Hematopoietic multipotent progenitor cell treated with erythropoietin and hydrocortisone succinate and interleukin-3 and kit ligand, for 15 days (in vitro differentiated cells): ENCODE measurements around the gene GNAQ.
"Not testable (repeated sequence)": the region's sequence is repeated elsewhere in the genome, so short reads cannot be mapped to it uniquely, and the experiment has no call there.

Experiments
- DNase-seq: peaks from one replicate; pipeline ENCODE4 v3.0.0-alpha.2; 2015; ENCODE audit warnings: low spot score

GNAQ gene

GRCh38 chr9:77731008-77731698 is 300.5 kb downstream of the GNAQ start:
- no peak for DNase-seq

- no peak for DNase-seq
Observed at GRCh38 chr9:77729177-77729576, 302.4 kb downstream of the GNAQ start.

DNA sequence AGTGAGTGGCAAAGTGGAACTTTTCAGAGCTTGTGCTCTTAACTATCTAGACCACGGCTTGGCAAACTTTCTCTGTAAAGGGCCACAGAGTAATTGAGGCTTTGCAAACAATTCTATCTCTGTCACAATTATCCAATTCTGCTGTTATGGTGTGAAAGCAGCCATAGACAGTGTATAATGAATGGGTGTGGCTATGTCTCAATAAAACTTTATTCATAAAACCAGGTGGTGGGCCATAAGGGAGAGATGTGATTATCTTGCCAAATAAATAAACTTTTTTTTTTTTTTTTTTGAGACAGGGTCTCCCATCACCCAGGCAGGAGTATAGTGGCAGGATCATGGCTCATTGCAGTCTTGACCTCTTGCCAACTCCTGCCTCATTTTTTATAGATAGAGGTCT is 304.8 kb downstream of the GNAQ start:
- DNase-seq, result no peak

DNA sequence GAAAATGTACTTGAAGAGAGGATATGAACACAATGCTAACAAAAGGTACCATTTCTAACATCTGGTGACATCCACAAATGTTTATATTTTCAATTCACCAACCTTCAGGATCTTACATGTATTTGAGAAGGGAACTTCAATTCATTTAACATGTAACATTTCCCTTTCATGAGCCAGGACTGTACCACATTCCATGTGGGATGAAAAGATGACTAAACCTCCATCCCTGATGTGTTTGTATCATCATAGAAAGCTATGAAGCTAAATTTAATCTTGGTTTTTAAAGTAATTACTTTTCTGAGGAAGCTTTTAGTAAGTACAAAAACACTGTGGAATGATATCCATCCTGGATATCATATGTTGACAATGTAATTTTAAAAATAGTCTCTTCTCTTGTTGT is 305.3 kb downstream of the GNAQ start:
- DNase-seq, result no peak

DNA sequence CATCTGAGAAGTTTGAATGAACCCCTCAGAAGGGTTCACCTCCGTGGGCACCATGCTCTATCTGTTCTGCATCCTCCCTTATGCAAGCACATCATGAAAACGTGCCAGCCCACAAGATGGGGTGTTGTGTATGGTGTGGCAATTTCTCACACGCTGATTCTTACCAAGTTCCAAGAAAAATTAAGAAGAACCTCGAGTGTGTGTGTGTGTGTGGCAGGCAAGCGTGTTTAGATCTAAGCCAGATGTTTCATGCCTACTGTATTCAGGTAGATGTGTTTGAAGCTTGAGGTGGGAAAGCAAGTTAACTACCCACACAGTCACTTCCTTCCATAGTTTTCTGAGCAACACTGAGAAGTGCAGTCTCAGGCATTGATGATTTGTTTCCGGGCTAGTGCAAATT is 305.8 kb downstream of the GNAQ start:
- DNase-seq, result no peak

- no peak for DNase-seq
Observed at GRCh38 chr9:77725046-77725694, 306.4 kb downstream of the GNAQ start.

- not testable (repeated sequence) for DNase-seq
Observed at GRCh38 chr9:77721156-77721555, 310.5 kb downstream of the GNAQ start.

GRCh38 chr9:77719321-77719720 is 312.3 kb downstream of the GNAQ start:
- no peak for DNase-seq

DNA sequence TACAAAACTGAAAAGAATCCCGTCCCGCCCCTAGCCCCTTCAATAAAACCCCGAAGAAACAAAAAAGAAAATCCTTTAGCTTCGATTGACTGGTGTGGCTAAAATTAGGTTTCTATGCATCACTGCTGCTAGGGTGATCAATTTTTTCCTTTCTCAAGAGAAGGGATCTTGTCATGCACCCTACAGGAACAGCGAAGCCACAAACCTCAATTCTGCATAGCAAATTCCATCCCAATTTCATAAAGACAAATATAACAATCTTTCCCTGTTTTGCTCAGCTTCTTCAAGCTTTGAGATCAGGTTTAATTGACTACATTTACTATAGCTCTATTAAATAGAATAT is 313.3 kb downstream of the GNAQ start:
- not testable (repeated sequence) for DNase-seq

DNA sequence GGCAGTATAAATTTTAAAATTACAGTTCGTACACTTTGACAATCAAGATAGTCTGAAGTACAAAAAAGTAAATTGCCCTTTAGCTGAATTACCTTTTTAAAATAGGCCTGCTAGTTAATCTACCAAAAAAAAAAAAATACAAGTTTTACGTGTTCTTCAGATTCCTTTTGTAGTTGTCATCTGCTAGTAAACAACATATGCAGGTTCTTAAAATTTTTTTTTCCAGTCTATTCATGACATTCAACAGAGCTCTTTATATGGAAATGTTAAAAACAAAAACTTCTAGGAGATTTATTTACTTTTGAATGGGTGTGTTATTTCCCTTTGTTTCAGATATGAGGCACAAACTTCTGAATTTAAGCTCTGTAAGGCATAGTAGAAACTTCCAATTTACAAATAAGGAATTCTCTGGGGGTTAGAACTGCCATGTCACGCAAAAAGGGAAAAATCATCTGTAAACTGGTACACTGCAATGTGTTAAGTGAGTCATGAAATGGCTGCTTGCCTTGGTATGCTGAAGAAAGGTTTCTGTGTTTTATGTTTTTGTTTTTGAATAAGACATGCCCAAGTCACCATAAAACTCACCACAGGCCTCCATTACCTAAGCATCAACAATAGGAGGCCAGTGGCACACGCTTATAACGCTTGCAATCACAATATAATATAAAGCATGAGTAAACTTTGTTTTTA is 313.9 kb downstream of the GNAQ start:
- DNase-seq, result not testable (repeated sequence)

GRCh38 chr9:77714077-77714549 is 317.5 kb downstream of the GNAQ start:
- DNase-seq, result no peak

- no peak for DNase-seq
Observed at GRCh38 chr9:77712533-77713130, 319.0 kb downstream of the GNAQ start.

DNA sequence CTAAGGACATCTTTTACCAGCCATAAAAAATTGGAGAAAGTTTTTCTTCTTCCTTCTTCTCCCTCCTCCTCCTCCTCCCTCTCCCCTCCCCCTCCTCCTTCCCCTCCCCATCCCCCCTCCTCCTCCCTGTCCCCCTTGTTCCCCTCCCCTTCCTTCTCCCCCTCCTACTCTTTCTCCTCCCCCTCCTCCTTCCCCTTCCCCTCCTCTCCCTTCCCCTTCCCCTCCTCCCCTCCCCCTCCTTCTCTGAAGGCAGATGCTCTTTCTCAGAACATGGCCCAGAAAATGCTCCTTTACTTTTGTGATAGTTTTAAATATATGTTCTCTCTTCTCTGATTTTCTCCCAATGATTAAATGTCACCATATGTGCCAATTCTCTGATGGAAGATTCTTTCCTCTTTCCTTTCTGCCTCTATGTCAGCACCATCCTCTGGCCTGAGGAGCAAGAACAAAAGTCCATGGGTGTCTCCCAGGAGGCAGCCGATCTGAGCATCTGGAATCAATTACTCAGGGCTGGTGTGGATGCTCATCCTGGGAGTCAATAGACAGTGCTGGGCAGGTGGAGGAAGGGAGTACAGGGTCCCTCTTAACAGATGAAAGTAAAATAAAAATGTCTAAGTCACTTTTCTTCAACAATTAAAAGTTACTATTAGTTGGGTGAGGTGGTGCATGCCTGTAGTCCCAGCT is 320.5 kb downstream of the GNAQ start:
- DNase-seq, result no peak

GRCh38 chr9:77710316-77710715 is 321.3 kb downstream of the GNAQ start:
- DNase-seq, result no peak

- DNase-seq, result no peak
Observed at GRCh38 chr9:77708064-77708815, 323.4 kb downstream of the GNAQ start.

DNA sequence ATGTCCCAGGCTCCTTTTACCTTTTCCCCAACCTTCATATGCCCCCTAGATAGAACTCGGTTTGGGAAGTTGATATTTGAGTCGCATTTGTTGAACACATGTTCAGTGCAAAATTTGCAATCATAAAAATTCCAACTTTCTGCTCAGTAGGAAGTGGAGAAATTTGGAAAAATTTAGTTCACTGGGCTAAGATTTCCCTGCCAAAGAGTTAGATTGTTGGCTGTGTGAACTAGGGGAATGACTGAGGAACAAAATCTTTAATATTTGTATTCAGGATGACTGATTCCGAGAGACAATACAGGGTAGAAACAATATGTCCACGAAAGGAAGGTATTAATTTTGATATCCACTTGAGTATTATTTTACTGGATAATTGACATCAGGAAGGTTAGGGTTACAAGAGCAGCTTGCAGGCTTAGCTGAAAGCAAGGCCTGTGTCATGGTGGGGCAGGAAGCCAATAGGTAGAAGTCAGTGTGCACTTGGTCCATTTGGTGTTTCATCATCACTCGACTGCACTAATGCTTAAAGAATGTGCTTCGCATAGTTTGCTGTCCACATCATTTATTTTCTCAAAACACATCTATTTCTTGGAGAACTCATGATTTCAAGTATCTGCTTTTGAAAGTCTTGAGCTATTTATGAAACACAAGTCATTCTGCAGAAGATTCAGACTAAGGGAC is 324.1 kb downstream of the GNAQ start:
- DNase-seq, result no peak

DNA sequence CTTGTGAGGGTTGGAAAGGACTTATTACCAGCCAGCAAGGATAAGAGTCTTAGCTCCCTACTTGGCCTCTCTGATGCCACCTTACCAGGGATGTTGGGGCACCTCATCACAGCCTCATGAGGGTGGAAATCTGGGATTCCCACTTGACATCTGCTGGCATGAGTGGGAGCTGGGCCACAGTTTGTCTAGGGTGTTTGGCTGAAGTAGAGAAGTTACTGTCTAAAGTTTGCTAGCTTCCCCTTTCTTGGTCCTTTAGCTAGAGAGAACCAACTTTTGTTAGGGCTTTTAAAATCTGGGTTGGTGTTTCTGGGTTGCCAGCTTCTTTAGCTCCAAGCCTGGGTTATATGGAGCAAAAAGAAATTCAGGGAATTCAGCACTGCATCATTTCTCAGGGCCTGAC is 326.0 kb downstream of the GNAQ start:
- DNase-seq, result no peak

DNA sequence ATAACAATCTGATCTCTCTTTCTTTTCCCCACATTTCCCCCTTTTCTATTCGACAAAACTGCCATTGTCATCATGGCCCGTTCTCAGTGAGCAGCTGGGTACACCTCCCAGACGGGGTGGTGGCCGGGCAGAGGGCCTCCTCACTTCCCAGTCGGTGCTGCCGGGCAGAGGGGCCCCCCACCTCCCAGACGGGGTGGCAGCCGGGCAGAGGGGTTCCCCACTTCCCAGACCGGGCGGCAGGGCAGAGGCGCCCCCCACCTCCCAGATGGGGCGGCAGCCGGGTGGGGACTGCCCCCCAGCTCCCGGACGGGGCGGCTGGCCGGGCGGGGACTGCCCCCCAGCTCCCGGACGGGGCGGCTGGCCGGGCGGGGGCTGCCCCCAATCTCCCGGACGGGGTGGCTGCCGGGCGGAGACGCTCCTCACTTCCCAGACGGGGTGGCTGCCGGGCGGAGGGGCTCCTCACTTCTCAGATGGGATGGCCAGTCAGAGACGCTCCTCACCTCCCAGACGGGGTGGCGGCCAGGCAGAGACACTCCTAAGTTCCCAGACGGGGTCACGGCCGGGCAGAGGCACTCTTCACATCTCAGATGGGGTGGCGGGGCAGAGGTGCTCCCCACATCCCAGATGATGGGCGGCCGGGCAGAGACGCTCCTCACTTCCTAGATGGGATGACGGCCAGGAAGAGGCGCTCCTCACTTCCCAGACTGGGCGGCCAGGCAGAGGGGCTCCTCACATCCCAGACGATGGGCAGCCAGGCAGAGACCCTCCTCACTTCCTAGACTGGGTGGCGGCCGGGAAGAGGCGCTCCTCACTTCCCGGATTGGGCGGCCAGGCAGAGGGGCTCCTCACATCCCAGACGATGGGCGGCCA is 328.9 kb downstream of the GNAQ start:
- not testable (repeated sequence) for DNase-seq

DNA sequence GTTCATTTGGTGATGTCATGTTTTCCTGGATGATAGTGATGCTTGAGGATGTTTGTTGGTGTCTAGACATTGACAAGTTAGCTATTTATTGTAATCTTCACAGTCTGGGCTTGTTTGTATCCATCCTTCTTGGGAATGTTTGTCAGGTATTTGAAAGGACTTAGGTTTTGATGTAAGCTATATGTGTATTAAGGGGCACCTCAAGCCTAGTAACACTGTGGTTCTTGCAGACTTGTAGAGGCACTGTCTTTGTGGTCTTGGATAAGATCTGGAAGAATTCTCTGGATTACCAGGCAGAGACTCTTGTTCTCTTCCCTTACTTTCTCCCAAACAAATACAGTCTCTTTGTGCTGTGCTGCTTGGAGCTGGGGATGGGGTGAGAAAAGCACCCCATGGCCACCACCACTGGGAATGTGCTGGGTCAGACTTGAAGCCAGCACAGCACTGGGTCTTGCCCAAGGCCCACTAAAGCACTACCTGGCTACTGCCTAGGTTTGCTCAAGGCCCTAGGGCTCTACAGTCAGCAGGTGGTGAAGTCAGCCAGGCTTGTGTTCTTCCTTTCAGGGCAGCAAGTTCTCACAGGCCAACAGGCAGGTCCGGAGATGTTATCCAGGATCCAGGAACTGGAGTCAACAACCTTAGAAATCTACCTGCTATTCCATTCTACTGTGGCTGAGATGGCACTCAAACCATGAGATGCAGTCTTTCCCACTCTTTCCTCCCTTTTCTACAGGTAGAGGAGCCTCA is 334.2 kb downstream of the GNAQ start:
- no peak for DNase-seq
